Chondrocyte (in vitro differentiated cells): ENCODE data around the gene PCNX1. TPM values are rescaled to one million over a fixed set of nuclear protein-coding genes. Genes with fewer than 3 reads are reported as not detected.
A peak's percentile ranks its signal among the peaks of the same experiment; 100 is the strongest.

Source experiments
- DNase-seq: peaks from one replicate; pipeline ENCODE4 v3.0.0; 2021; ENCODE audit warnings: mixed read lengths, low spot score
- H3K27ac Mint-ChIP-seq: one replicate; pipeline ENCODE4 v1.8.0; 2021; ENCODE audit warnings: mild to moderate bottlenecking, moderate library complexity, mixed read lengths; ENCODE audit not compliant: unreplicated experiment
- H3K27me3 Mint-ChIP-seq: 2 replicates; pipeline ENCODE4 v1.8.0; 2021; ENCODE audit warnings: low read depth, mixed read lengths
- H3K36me3 Mint-ChIP-seq: 2 replicates; pipeline ENCODE4 v1.8.0; 2021; ENCODE audit warnings: low read depth, mixed read lengths
- H3K4me1 Mint-ChIP-seq: 2 replicates; pipeline ENCODE4 v1.8.0; 2021; ENCODE audit warnings: low read depth, mild to moderate bottlenecking, mixed read lengths
- H3K4me3 Mint-ChIP-seq: one replicate; pipeline ENCODE4 v1.8.0; 2021; ENCODE audit warnings: mild to moderate bottlenecking, moderate library complexity, mixed read lengths; ENCODE audit not compliant: unreplicated experiment
- H3K9me3 Mint-ChIP-seq: 2 replicates; pipeline ENCODE4 v1.8.0; 2021; ENCODE audit warnings: low read depth, mixed read lengths
- CTCF ChIP-seq: fragments of 200-600 bp; sonication (generic); IDR thresholded peaks from 2 replicates; pipeline ENCODE4 v1.5.0; 2021; ENCODE audit warnings: antibody characterized with exemption, mild to moderate bottlenecking, moderate library complexity
- total RNA-seq: library from RNA; stranded (reverse); gene quantifications from 3 replicates; pipeline ENCODE4 v1.2.1, GENCODE V29; 2021

The PCNX1 gene
- total RNA-seq, 1 donor from 2014 or later, result 54.3 TPM

- Mint-ChIP-seq H3K36me3 (peaks cover 12% of the 10 kb centered on the region), H3K27me3 (no peaks in the 10 kb centered on the region), H3K27ac (no peak overlapping the region), H3K4me3 (no peak overlapping the region), H3K9me3 (no peaks in the 10 kb centered on the region), H3K4me1 (peaks cover 35% of the 10 kb centered on the region)
- no peak for DNase-seq
- TF ChIP-seq CTCF, result no peak
Observed at GRCh38 chr14:71086567-71086966, 179.3 kb downstream of the PCNX1 start.

- no peak for DNase-seq
- no peaks in the 10 kb centered on the region for H3K9me3 Mint-ChIP-seq
- no peak for TF ChIP-seq CTCF
- peaks cover 25% of the 10 kb centered on the region for H3K36me3 Mint-ChIP-seq
- H3K4me3 Mint-ChIP-seq, result no peak overlapping the region
- H3K4me1 Mint-ChIP-seq, result peaks cover 28% of the 10 kb centered on the region
- H3K27me3 Mint-ChIP-seq, result no peaks in the 10 kb centered on the region
- peak overlapping the region; percentile 81 for H3K27ac Mint-ChIP-seq
Observed at GRCh38 chr14:71089971-71090370, 182.7 kb downstream of the PCNX1 start.

- Mint-ChIP-seq H3K27ac (no peak overlapping the region), H3K4me3 (no peak overlapping the region), H3K4me1 (peaks cover 33% of the 10 kb centered on the region), H3K9me3 (peaks cover 4% of the 10 kb centered on the region), H3K27me3 (no peaks in the 10 kb centered on the region), H3K36me3 (peaks cover 14% of the 10 kb centered on the region)
- DNase-seq, result no peak
- no peak for TF ChIP-seq CTCF
Observed at GRCh38 chr14:71094722-71095121, 187.5 kb downstream of the PCNX1 start.

- no peak for DNase-seq
- no peak for TF ChIP-seq CTCF
- Mint-ChIP-seq H3K4me3 (no peak overlapping the region), H3K36me3 (peaks cover 18% of the 10 kb centered on the region), H3K9me3 (peaks cover 13% of the 10 kb centered on the region), H3K4me1 (peaks cover 32% of the 10 kb centered on the region), H3K27me3 (no peaks in the 10 kb centered on the region), H3K27ac (no peak overlapping the region)
Observed at GRCh38 chr14:71096947-71097346, 189.7 kb downstream of the PCNX1 start.

GRCh38 chr14:71103662-71104484, 196.6 kb downstream of the PCNX1 start:
- Mint-ChIP-seq H3K9me3 (peaks cover 13% of the 10 kb centered on the region), H3K4me1 (peaks cover 27% of the 10 kb centered on the region), H3K27ac (no peak overlapping the region), H3K27me3 (no peaks in the 10 kb centered on the region), H3K4me3 (no peak overlapping the region), H3K36me3 (peaks cover 23% of the 10 kb centered on the region)
- peak; percentile 97 for TF ChIP-seq CTCF
- DNase-seq, result no peak
